ENCODE measurements around the gene KLHDC4.

DNA sequence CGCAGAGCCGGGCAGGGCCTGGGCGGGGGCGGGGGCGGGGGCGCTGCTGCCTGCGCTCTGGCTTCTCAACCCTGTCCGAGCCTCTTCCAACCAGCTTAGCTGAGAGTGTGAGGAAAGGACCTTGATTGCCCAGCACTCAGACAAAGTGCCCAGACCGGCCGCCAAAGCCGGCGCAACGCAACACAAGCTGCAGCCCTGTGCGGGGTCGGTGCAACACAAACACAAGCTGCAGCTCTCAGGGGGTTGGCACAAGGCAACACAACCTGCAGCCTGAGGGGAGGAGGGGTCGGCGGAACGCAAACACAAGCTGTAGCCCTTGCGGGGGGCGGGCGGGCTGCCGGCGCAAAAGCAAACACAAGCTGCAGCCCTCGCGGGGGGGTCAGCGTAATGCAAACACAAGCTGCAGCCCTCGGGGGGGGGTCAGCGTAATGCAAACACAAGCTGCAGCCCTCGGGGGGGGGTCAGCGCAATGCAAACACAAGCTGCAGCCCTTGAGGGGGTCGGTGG, 60.0 kb downstream of the KLHDC4 start:
- TF ChIP-seq, protein P1, sequence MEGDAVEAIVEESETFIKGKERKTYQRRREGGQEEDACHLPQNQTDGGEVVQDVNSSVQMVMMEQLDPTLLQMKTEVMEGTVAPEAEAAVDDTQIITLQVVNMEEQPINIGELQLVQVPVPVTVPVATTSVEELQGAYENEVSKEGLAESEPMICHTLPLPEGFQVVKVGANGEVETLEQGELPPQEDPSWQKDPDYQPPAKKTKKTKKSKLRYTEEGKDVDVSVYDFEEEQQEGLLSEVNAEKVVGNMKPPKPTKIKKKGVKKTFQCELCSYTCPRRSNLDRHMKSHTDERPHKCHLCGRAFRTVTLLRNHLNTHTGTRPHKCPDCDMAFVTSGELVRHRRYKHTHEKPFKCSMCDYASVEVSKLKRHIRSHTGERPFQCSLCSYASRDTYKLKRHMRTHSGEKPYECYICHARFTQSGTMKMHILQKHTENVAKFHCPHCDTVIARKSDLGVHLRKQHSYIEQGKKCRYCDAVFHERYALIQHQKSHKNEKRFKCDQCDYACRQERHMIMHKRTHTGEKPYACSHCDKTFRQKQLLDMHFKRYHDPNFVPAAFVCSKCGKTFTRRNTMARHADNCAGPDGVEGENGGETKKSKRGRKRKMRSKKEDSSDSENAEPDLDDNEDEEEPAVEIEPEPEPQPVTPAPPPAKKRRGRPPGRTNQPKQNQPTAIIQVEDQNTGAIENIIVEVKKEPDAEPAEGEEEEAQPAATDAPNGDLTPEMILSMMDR (IDR thresholded peaks at IDR 0.05; ENCODE audit: low read length), result no peak
- no peak for TF ChIP-seq EZH2phosphoT487 (IDR thresholded peaks at IDR 0.05; ENCODE audit: low read length)

Data from MM.1S (cell line).